SKM-1 treated with dmso at 0.1 percent for 144 hours (cell line): ENCODE measurements around the gene UBAP1L.
"Not testable (repeated sequence)": the region's sequence is repeated elsewhere in the genome, so short reads cannot be mapped to it uniquely, and the experiment has no call there.

ENCODE experiments used
- DNase-seq: peaks from one replicate; lab custom pipeline; 2025; ENCODE audit not compliant: unreplicated experiment; lab: John Stamatoyannopoulos, UW

UBAP1L gene

GRCh38 chr15:65100442-65100841, 14.6 kb downstream of the UBAP1L start:
- no peak for DNase-seq

- DNase-seq: not testable (repeated sequence)
Measured at GRCh38 chr15:65099801-65100200, 15.2 kb downstream of the UBAP1L start.

- no peak for DNase-seq
Measured at GRCh38 chr15:65099336-65099735, 15.7 kb downstream of the UBAP1L start.

GRCh38 chr15:65097651-65098263, 17.2 kb downstream of the UBAP1L start:
- no peak for DNase-seq

- DNase-seq: no peak
Measured at GRCh38 chr15:65096481-65097385, 18.3 kb downstream of the UBAP1L start.

- DNase-seq: no peak
Measured at GRCh38 chr15:65095747-65096104, 19.3 kb downstream of the UBAP1L start.

GRCh38 chr15:65095011-65095746, 19.8 kb downstream of the UBAP1L start:
- no peak for DNase-seq

GRCh38 chr15:65094294-65094995, 20.6 kb downstream of the UBAP1L start:
- no peak for DNase-seq

GRCh38 chr15:65093793-65094170, 21.2 kb downstream of the UBAP1L start:
- DNase-seq: not testable (repeated sequence)

- no peak for DNase-seq
Measured at GRCh38 chr15:65092911-65093792, 21.8 kb downstream of the UBAP1L start.

- no peak for DNase-seq
Measured at GRCh38 chr15:65091946-65092770, 22.8 kb downstream of the UBAP1L start.

GRCh38 chr15:65089206-65089824, 25.7 kb downstream of the UBAP1L start:
- DNase-seq: no peak

GRCh38 chr15:65088643-65089021, 26.4 kb downstream of the UBAP1L start:
- DNase-seq: no peak

GRCh38 chr15:65087873-65088642, 26.9 kb downstream of the UBAP1L start:
- DNase-seq: no peak

GRCh38 chr15:65087411-65087810, 27.6 kb downstream of the UBAP1L start:
- no peak for DNase-seq

GRCh38 chr15:65086680-65087111, 28.3 kb downstream of the UBAP1L start:
- DNase-seq: no peak

GRCh38 chr15:65085990-65086679, 28.9 kb downstream of the UBAP1L start:
- peak; percentile 11 for DNase-seq
